ENCODE measurements around the gene STON2.

The STON2 gene

GRCh38 chr14:81273961-81274575, 126.1 kb downstream of the STON2 start:
- Histone ChIP-seq H3K4me2 (ENCODE audit: low read depth, low read length, poor library complexity, severe bottlenecking) (no peak overlapping the region), H3F3A (ENCODE audit: insufficient read depth) (no peaks in the 10 kb centered on the region), H2AFZ (ENCODE audit: low read depth, low read length, severe bottlenecking) (no peak overlapping the region), H3K36me3 (ENCODE audit: low read length) (no peaks in the 10 kb centered on the region), H3K9ac (ENCODE audit: low read length) (no peak overlapping the region), H3K4me3 (ENCODE audit: insufficient read depth, low read length, poor library complexity, severe bottlenecking) (no peak overlapping the region), H3K9me2 (replicated peaks; ENCODE audit: insufficient read depth, low read length) (no peaks in the 10 kb centered on the region), H3K27me3 (ENCODE audit: low read length) (no peaks in the 10 kb centered on the region), H4K20me1 (ENCODE audit: low read depth, low read length) (no peaks in the 10 kb centered on the region), H3K9me3 (ENCODE audit: insufficient read depth, low read length) (no peaks in the 10 kb centered on the region), H3K79me2 (ENCODE audit: insufficient read depth, low read length) (no peaks in the 10 kb centered on the region), H3K27ac (ENCODE audit: low read depth, low read length) (no peak overlapping the region)
- no peak for TF ChIP-seq EZH2phosphoT487 (conservative IDR thresholded peaks at IDR 0.05; ENCODE audit: low read length)

GRCh38 chr14:81273521-81273920, 126.6 kb downstream of the STON2 start:
- Histone ChIP-seq H3K9me3 (ENCODE audit: insufficient read depth, low read length) (no peaks in the 10 kb centered on the region), H4K20me1 (ENCODE audit: low read depth, low read length) (no peaks in the 10 kb centered on the region), H3K36me3 (ENCODE audit: low read length) (no peaks in the 10 kb centered on the region), H3K4me3 (ENCODE audit: insufficient read depth, low read length, poor library complexity, severe bottlenecking) (no peak overlapping the region), H3K4me2 (ENCODE audit: low read depth, low read length, poor library complexity, severe bottlenecking) (no peak overlapping the region), H2AFZ (ENCODE audit: low read depth, low read length, severe bottlenecking) (no peak overlapping the region), H3F3A (ENCODE audit: insufficient read depth) (no peaks in the 10 kb centered on the region), H3K27ac (ENCODE audit: low read depth, low read length) (no peak overlapping the region), H3K9ac (ENCODE audit: low read length) (no peak overlapping the region), H3K27me3 (ENCODE audit: low read length) (no peaks in the 10 kb centered on the region), H3K9me2 (replicated peaks; ENCODE audit: insufficient read depth, low read length) (no peaks in the 10 kb centered on the region), H3K79me2 (ENCODE audit: insufficient read depth, low read length) (no peaks in the 10 kb centered on the region)
- no peak for TF ChIP-seq EZH2phosphoT487 (conservative IDR thresholded peaks at IDR 0.05; ENCODE audit: low read length)
- no peak for TF ChIP-seq CTCF (IDR thresholded peaks at IDR 0.05; ENCODE audit: insufficient read depth, low read length, poor library complexity, severe bottlenecking)

GRCh38 chr14:81272317-81272716, 127.8 kb downstream of the STON2 start:
- H4K20me1 ChIP-seq (ENCODE audit: low read depth, low read length), result no peaks in the 10 kb centered on the region
- no peaks in the 10 kb centered on the region for H3K36me3 ChIP-seq (ENCODE audit: low read length)
- no peak overlapping the region for H2AFZ ChIP-seq (ENCODE audit: low read depth, low read length, severe bottlenecking)
- no peak overlapping the region for H3K4me3 ChIP-seq (ENCODE audit: insufficient read depth, low read length, poor library complexity, severe bottlenecking)
- no peaks in the 10 kb centered on the region for H3F3A ChIP-seq (ENCODE audit: insufficient read depth)
- no peak overlapping the region for H3K9ac ChIP-seq (ENCODE audit: low read length)
- no peak overlapping the region for H3K4me2 ChIP-seq (ENCODE audit: low read depth, low read length, poor library complexity, severe bottlenecking)
- no peaks in the 10 kb centered on the region for H3K9me2 ChIP-seq (replicated peaks; ENCODE audit: insufficient read depth, low read length)
- no peaks in the 10 kb centered on the region for H3K9me3 ChIP-seq (ENCODE audit: insufficient read depth, low read length)
- H3K79me2 ChIP-seq (ENCODE audit: insufficient read depth, low read length), result no peaks in the 10 kb centered on the region
- no peaks in the 10 kb centered on the region for H3K27me3 ChIP-seq (ENCODE audit: low read length)
- TF ChIP-seq CTCF (IDR thresholded peaks at IDR 0.05; ENCODE audit: insufficient read depth, low read length, poor library complexity, severe bottlenecking) (no peak), EZH2phosphoT487 (conservative IDR thresholded peaks at IDR 0.05; ENCODE audit: low read length) (no peak)
- H3K27ac ChIP-seq (ENCODE audit: low read depth, low read length), result no peak overlapping the region

GRCh38 chr14:81269979-81270375, 130.1 kb downstream of the STON2 start:
- Histone ChIP-seq H3K4me3 (ENCODE audit: insufficient read depth, low read length, poor library complexity, severe bottlenecking) (no peak overlapping the region), H3F3A (ENCODE audit: insufficient read depth) (no peaks in the 10 kb centered on the region), H3K9ac (ENCODE audit: low read length) (no peak overlapping the region), H4K20me1 (ENCODE audit: low read depth, low read length) (no peaks in the 10 kb centered on the region), H3K79me2 (ENCODE audit: insufficient read depth, low read length) (no peaks in the 10 kb centered on the region), H3K27me3 (ENCODE audit: low read length) (no peaks in the 10 kb centered on the region), H3K27ac (ENCODE audit: low read depth, low read length) (no peak overlapping the region), H2AFZ (ENCODE audit: low read depth, low read length, severe bottlenecking) (no peak overlapping the region), H3K36me3 (ENCODE audit: low read length) (no peaks in the 10 kb centered on the region), H3K9me3 (ENCODE audit: insufficient read depth, low read length) (no peaks in the 10 kb centered on the region), H3K9me2 (replicated peaks; ENCODE audit: insufficient read depth, low read length) (no peaks in the 10 kb centered on the region), H3K4me2 (ENCODE audit: low read depth, low read length, poor library complexity, severe bottlenecking) (no peak overlapping the region)
- TF ChIP-seq EZH2phosphoT487 (conservative IDR thresholded peaks at IDR 0.05; ENCODE audit: low read length), result no peak
- TF ChIP-seq CTCF (IDR thresholded peaks at IDR 0.05; ENCODE audit: insufficient read depth, low read length, poor library complexity, severe bottlenecking), result no peak
